AG10803 (cell line): Measurements from ENCODE around the gene OTUD6A.

Source experiments
- DNase-seq: peaks from one replicate; pipeline ENCODE4 v3.0.0; 2010; ENCODE audit warnings: low read depth
- H3K4me3 ChIP-seq: 2 replicates; pipeline ENCODE4 v1.5.1; 2011; ENCODE audit warnings: mild to moderate bottlenecking, low read length, control low read depth
- TF ChIP-seq, protein P1 (sequence below): conservative IDR thresholded peaks from 2 replicates; pipeline ENCODE4 v1.5.1; 2011; ENCODE audit warnings: mild to moderate bottlenecking, low read length, control low read depth, inconsistent platforms

Gene OTUD6A

DNA sequence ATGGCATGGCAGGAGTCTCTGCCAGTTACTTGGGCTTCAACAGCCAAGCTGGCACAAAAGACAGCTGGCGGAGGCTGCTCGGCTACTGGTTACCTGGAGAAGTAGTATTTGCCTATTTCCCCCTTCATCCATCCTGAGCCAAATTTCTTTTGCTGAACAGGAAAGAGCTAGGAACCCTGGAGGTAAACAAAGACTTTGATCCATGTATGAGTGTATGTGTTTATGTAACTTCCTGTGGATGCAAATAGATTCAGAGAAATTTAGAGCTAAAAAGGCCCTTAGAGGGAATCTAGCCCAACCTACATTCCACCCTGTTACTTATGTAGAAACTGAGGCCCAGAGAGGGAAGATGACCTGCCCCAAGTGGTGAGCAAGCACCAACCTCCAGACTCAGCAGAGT is 23.7 kb upstream of the OTUD6A start:
- DNase-seq, result no peak
- no peak overlapping the region for H3K4me3 ChIP-seq
- TF ChIP-seq, protein P1, sequence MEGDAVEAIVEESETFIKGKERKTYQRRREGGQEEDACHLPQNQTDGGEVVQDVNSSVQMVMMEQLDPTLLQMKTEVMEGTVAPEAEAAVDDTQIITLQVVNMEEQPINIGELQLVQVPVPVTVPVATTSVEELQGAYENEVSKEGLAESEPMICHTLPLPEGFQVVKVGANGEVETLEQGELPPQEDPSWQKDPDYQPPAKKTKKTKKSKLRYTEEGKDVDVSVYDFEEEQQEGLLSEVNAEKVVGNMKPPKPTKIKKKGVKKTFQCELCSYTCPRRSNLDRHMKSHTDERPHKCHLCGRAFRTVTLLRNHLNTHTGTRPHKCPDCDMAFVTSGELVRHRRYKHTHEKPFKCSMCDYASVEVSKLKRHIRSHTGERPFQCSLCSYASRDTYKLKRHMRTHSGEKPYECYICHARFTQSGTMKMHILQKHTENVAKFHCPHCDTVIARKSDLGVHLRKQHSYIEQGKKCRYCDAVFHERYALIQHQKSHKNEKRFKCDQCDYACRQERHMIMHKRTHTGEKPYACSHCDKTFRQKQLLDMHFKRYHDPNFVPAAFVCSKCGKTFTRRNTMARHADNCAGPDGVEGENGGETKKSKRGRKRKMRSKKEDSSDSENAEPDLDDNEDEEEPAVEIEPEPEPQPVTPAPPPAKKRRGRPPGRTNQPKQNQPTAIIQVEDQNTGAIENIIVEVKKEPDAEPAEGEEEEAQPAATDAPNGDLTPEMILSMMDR, result no peak

DNA sequence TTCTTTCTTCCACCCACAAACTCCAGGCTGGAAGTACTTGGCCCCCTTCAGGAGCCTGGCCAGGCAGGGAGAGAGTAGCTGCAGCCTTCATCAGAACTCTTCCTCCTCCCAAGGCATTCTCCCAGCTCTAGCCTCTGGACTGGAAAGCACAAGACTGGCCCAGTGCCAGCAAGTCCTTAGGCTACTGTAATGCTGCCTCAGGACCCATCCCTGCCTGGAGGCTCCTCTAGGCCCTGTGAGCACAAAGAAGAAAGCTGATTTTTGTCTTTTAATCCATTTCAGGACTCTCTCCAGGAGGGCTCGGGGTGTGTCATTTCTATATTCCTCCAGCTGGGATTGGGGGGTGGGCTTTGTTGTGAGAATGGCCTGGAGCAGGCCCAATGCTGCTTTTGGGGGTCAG is 23.3 kb upstream of the OTUD6A start:
- TF ChIP-seq, protein P1, result no peak
- DNase-seq, result no peak

DNA sequence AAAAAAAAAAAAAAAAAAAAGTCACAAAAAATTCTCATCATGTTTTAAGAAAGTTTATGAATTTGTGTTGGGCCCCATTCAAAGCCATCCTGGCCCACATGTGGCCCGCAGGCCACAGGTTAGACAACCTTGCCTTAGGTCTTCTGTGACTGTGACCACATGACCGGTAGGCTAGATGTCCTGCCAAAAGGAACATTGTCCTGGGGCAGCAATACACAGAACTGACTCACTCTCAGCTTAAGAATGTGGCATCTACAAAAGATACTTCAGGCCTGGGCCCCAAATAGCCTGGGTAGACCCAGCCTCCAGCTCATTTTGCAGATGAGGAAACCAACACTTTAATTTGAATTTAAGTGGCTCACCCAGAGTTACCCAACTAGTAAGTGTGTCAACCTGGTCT is 22.5 kb upstream of the OTUD6A start:
- peak; percentile 13 for DNase-seq
- H3K4me3 ChIP-seq, result no peak overlapping the region
- TF ChIP-seq, protein P1, result no peak

More for the DNA sequence above, 23.3 kb upstream of the OTUD6A start:
- no peak overlapping the region for H3K4me3 ChIP-seq

DNA sequence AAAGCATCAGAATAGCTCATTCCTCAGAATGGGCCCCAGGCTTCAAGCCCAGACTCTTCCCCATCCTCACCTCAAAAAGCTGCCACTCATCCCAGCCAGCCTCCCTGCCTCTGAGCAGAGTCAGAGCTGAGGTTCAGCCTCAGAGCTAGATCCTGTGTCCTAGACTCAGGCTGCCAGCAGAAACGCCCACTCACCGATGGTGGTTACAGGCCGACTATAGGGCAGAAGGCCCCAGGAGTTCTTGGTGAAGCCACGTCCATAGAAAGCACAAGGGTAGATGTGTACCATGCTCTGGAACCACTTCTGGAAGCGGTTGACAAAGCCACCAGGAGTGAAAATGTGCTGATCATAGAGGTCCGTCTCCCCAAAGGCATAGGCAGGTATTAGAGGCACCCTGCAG is 20.3 kb upstream of the OTUD6A start:
- no peak overlapping the region for H3K4me3 ChIP-seq
- TF ChIP-seq, protein P1, result no peak
- DNase-seq, result no peak

DNA sequence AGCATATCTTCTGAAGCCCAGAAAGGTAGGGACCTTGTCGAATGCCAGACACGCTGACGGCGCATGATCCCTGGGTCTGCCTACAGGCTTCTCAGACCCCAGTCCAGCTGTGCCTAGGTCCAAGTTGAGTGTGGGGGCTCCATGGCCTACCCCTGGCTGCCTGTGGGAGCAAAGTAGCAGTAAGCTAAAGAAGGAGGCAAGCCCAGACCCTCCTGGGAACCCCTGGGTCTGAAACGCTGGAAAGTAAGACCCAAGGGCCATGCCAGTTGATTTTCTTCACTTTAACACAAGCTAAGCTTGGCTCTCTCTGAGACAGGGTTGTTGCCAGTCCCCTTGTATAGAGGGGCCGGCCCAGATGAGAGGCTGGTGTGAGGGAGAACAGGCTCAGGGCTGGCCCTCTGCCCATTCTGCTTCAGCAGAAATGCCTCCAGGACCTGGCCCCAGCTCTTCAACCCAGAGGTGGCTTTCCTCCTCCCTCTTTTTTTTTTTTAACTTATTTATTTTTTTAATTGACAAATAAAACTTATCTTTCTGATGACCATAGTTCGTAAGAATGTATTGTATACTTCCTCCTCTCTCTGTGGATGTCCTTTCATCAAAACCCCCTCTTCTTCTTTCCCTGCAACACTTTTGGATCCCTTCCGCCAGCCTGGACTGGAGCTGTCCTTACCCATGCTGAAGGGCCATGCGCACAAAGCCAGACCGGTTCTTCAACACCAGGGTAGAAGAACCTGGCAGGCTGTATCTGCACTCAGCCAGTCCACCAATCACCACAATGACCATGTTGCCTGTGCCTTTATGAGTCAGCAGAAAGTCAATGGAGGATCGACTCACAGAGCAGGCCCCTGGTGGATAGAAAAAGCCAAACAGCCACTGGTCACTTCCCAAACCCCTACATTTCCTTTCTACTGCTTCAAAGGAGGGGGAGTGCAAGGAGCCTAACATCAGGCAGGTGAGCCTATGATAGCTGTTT is 19.6 kb upstream of the OTUD6A start:
- no peak for DNase-seq
- TF ChIP-seq, protein P1, result no peak
- no peak overlapping the region for H3K4me3 ChIP-seq

DNA sequence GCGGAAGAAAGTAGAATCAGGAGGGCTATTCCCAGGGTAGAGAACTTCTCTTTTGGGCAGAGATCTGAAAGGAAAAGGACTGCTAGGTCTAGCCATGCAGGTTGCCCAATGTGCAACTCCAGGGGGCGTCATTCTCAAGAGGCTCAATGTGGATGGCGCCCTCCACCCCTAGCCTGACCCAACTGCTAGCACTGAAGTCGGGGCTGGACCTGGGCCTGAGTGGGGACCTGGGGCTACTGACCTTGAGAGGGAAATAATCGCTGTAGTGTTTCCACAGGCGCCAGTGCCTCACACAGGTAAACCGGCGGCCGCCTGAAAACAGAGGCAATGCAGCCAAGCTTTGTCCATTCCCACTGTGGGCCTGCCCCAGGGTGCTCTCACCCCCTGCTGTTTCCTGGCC is 18.6 kb upstream of the OTUD6A start:
- no peak overlapping the region for H3K4me3 ChIP-seq
- TF ChIP-seq, protein P1, result no peak
- no peak for DNase-seq
